Smooth muscle cell (in vitro differentiated cells): ENCODE data around the gene PDS5A. TPM values are rescaled to one million over a fixed set of nuclear protein-coding genes. Genes with fewer than 3 reads are reported as not detected.

Experiments
- DNase-seq: peaks from one replicate; lab custom pipeline; 2025; ENCODE audit not compliant: unreplicated experiment; lab: John Stamatoyannopoulos, UW
- H2AFZ ChIP-seq: fragments of 200-600 bp; sonication (generic); 2 replicates; pipeline ENCODE4 v1.6.0; 2016; ENCODE audit warnings: antibody characterized with exemption, low read depth, mild to moderate bottlenecking
- H3F3A ChIP-seq: fragments of 200-600 bp; sonication (generic); 2 replicates; pipeline ENCODE4 v1.6.0; 2017; ENCODE audit warnings: antibody characterized with exemption, low read depth
- H3K27ac ChIP-seq: fragments of 200-600 bp; sonication (generic); 2 replicates; pipeline ENCODE4 v1.5.1; 2016; ENCODE audit warnings: low read depth, mild to moderate bottlenecking
- H3K27me3 ChIP-seq: fragments of 200-600 bp; sonication (generic); 2 replicates; pipeline ENCODE4 v1.6.1; 2016; ENCODE audit warnings: low read depth, mild to moderate bottlenecking
- H3K36me3 ChIP-seq: fragments of 200-600 bp; sonication (generic); 2 replicates; pipeline ENCODE4 v1.5.1; 2016; ENCODE audit warnings: low read depth
- H3K4me1 ChIP-seq: fragments of 200-600 bp; sonication (generic); 2 replicates; pipeline ENCODE4 v1.5.1; 2016; ENCODE audit warnings: low read depth
- H3K4me2 ChIP-seq: fragments of 200-600 bp; sonication (generic); 2 replicates; pipeline ENCODE4 v1.6.0; 2016; ENCODE audit warnings: mild to moderate bottlenecking
- H3K4me3 ChIP-seq: fragments of 200-600 bp; sonication (generic); 2 replicates; pipeline ENCODE4 v1.5.1; 2016; ENCODE audit warnings: mild to moderate bottlenecking
- H3K79me2 ChIP-seq: fragments of 200-600 bp; sonication (generic); 2 replicates; pipeline ENCODE4 v1.6.0; 2016; ENCODE audit warnings: low read depth, mild to moderate bottlenecking
- H3K9ac ChIP-seq: fragments of 200-600 bp; sonication (generic); 2 replicates; pipeline ENCODE4 v1.6.0; 2016; ENCODE audit warnings: low read depth
- H3K9me3 ChIP-seq: fragments of 200-600 bp; sonication (generic); replicated peaks from 2 replicates; pipeline ENCODE4 v1.5.1; 2016; ENCODE audit warnings: low read depth
- H4K20me1 ChIP-seq: fragments of 200-600 bp; sonication (generic); 2 replicates; pipeline ENCODE4 v1.6.0; 2016; ENCODE audit warnings: low read depth
- WGBS: methylation state at CpG from one replicate; pipeline ENCODE4 v1.1.7; 2016; ENCODE audit warnings: low lambda C conversion rate; 5-methylcytosine and 5-hydroxymethylcytosine counted together
- polyA plus RNA-seq: library from polyadenylated mRNA; unstranded; fragments of >200 nt; fragmentation: Nextera tagmentation; extraction: Ambion mirVana; gene quantifications from 2 replicates; pipeline ENCODE4 v1.2.1, GENCODE V29; 2016
- total RNA-seq: library from RNA; depleted of rRNA; stranded (reverse); fragments of >200 nt; gene quantifications from 2 replicates; pipeline ENCODE4 v1.2.3, GENCODE V29; 2014
- TF ChIP-seq, protein P1 (sequence below): fragments of 200-600 bp; sonication (generic); IDR thresholded peaks from 2 replicates; pipeline ENCODE4 v1.5.1; 2017; ENCODE audit warnings: borderline replicate concordance, mild to moderate bottlenecking, antibody characterized with exemption; ENCODE audit not compliant: insufficient read depth, poor library complexity, severe bottlenecking

PDS5A gene
- total and polyA plus RNA-seq, 2 experiments from 2014 or later: 19.4 to 61.3 TPM

DNA sequence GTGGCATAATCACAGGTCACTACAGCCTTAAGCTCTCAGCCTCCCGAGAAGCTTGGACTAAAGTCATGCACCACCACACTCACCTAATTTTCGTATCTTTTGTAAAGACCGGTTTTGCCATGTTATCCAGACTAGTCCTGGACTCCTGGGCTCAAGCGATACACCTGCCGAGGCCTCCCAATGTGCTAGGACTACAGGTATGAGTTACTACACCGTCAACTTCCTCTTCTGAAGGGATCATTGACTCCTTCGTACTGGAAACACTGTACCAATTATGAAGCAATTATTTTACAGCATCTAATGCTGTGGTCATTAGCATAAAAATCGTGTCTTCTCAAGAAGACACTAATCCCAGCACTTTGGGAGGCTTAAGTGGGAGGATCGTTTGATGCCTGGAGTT is 35.2 kb downstream of the PDS5A start:
- Histone ChIP-seq H3F3A (no peaks in the 10 kb centered on the region), H3K4me1 (no peaks in the 10 kb centered on the region), H3K4me3 (no peak overlapping the region), H4K20me1 (peaks cover 97% of the 10 kb centered on the region), H3K4me2 (no peak overlapping the region), H3K27ac (no peak overlapping the region), H3K27me3 (no peaks in the 10 kb centered on the region), H3K36me3 (no peaks in the 10 kb centered on the region), H3K9me3 (no peaks in the 10 kb centered on the region), H2AFZ (no peak overlapping the region), H3K79me2 (peaks cover 97% of the 10 kb centered on the region), H3K9ac (no peak overlapping the region)
- 94% methylated on average over 9 of the region's 9 CpGs for WGBS
- TF ChIP-seq, protein P1, sequence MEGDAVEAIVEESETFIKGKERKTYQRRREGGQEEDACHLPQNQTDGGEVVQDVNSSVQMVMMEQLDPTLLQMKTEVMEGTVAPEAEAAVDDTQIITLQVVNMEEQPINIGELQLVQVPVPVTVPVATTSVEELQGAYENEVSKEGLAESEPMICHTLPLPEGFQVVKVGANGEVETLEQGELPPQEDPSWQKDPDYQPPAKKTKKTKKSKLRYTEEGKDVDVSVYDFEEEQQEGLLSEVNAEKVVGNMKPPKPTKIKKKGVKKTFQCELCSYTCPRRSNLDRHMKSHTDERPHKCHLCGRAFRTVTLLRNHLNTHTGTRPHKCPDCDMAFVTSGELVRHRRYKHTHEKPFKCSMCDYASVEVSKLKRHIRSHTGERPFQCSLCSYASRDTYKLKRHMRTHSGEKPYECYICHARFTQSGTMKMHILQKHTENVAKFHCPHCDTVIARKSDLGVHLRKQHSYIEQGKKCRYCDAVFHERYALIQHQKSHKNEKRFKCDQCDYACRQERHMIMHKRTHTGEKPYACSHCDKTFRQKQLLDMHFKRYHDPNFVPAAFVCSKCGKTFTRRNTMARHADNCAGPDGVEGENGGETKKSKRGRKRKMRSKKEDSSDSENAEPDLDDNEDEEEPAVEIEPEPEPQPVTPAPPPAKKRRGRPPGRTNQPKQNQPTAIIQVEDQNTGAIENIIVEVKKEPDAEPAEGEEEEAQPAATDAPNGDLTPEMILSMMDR: no peak
- DNase-seq: no peak

DNA sequence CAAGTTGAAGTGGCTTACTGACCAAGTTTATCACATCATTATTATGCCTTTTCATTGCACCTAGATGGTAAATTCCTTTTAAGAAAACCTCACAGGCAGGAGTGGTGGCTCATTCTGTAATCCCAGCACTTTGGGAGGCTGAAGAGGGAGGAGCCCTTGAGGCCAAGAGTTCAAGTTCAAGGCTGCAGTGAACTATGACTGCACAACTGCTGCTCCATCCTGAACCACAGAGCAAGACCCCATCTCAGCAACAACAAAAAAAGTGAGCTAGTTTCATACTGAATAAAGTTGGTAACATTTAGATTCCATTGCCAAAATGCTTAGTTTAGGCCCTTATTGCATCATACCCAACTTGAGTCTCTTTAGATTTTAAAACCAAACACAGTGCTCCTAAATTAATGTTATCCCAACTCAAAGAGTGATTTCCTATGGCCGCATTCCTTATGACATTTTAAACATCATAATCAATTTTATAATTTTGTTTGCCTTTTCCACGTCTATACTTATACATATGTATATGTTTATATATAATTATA is 36.0 kb downstream of the PDS5A start:
- no peak for DNase-seq
- H3K4me3 ChIP-seq: no peak overlapping the region
- 96% methylated on average over 2 of the region's 2 CpGs for WGBS
- H3K27me3 ChIP-seq: no peaks in the 10 kb centered on the region
- TF ChIP-seq, protein P1: no peak
- no peaks in the 10 kb centered on the region for H3F3A ChIP-seq
- H3K9ac ChIP-seq: no peak overlapping the region
- H3K9me3 ChIP-seq: no peaks in the 10 kb centered on the region
- no peaks in the 10 kb centered on the region for H3K4me1 ChIP-seq
- no peak overlapping the region for H2AFZ ChIP-seq
- H3K4me2 ChIP-seq: no peak overlapping the region
- no peak overlapping the region for H3K27ac ChIP-seq
- no peaks in the 10 kb centered on the region for H3K36me3 ChIP-seq
- H4K20me1 ChIP-seq: peaks cover 97% of the 10 kb centered on the region
- peaks cover 97% of the 10 kb centered on the region for H3K79me2 ChIP-seq

DNA sequence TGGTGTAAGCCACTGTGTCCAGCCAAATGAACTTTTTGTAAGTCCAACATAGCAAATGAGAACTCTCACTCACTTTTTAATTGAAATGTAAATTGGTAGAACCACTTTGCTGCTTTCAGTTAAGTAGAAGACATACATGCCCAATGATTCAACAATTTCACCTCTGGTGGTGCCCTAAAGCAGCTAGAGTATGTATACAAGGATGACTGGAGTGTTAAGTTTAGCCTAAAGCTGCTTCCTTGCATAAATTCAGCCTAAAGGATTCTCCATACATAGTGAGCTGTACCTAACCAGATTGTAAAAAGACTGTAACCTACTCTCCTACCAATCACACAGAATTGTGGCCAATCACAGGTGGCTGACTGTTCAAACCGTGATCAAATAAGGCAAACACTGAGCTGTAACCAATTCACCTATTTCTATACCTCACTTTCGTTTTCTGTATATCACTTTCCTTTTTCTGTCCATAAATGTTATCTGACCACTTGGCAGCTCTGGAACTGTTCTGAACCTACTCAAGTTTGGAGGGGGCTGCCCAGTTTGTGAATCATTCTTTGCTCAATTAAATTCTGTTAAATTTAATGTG is 39.9 kb downstream of the PDS5A start:
- TF ChIP-seq, protein P1: no peak
- H3K27ac ChIP-seq: no peak overlapping the region
- H3F3A ChIP-seq: no peaks in the 10 kb centered on the region
- no peaks in the 10 kb centered on the region for H3K9me3 ChIP-seq
- no peak for DNase-seq
- no peaks in the 10 kb centered on the region for H3K27me3 ChIP-seq
- no peak overlapping the region for H2AFZ ChIP-seq
- H3K79me2 ChIP-seq: peaks cover 99% of the 10 kb centered on the region
- no peak overlapping the region for H3K4me2 ChIP-seq
- 92% methylated on average over 2 of the region's 2 CpGs for whole genome bisulfite sequencing
- peaks cover 4% of the 10 kb centered on the region for H3K4me1 ChIP-seq
- no peaks in the 10 kb centered on the region for H3K36me3 ChIP-seq
- peaks cover 99% of the 10 kb centered on the region for H4K20me1 ChIP-seq
- H3K9ac ChIP-seq: no peak overlapping the region
- H3K4me3 ChIP-seq: no peak overlapping the region
